IMR-90 (cell line): ENCODE results near the gene CMSS1. TPM values are rescaled to one million over a fixed set of nuclear protein-coding genes. Genes with fewer than 3 reads are reported as not detected.

Source experiments
- ATAC-seq: fragments of 200-7000 bp; cut with Tn5 transposase; 2 replicates; pipeline ENCODE4 v1.9.1; 2020; ENCODE audit warnings: low read depth, mild to moderate bottlenecking, moderate library complexity
- BruUV-seq: library from RNA; stranded (reverse); fragments of 400-500 nt; replicated peaks from 2 replicates; lab custom pipeline; 2021; lab: Mats Ljungman, UMichigan
- CTCF ChIA-PET: fragments of 300-600 bp; formaldehyde crosslinking; extraction: SDS; loops from one replicate; lab custom pipeline; 2021; ENCODE audit warnings: antibody characterized with exemption; lab: Yijun Ruan, JAX
- POLR2A ChIA-PET: fragments of 300-600 bp; sonication (Branson Sonifier 250); formaldehyde crosslinking; loops from one replicate; lab custom pipeline; 2022; ENCODE audit warnings: antibody characterized with exemption; ENCODE audit not compliant: unreplicated experiment; lab: Charles Lee
- DNase-seq: peaks from one replicate; pipeline ENCODE4 v3.0.0; 2013
- H2AFZ ChIP-seq: replicated peaks from 2 replicates; pipeline ENCODE3; 2013; ENCODE audit warnings: low read length, mild to moderate bottlenecking; ENCODE audit not compliant: poor library complexity
- H2AK5ac ChIP-seq: 2 replicates; pipeline ENCODE4 v1.6.1; 2013; ENCODE audit warnings: low read depth, low read length, inconsistent platforms
- H2AK9ac ChIP-seq: replicated peaks from 2 replicates; pipeline ENCODE3; 2013; ENCODE audit warnings: mild to moderate bottlenecking, low read depth, low read length, moderate library complexity; ENCODE audit not compliant: poor library complexity
- H2BK120ac ChIP-seq: 2 replicates; pipeline ENCODE4 v1.6.1; 2013; ENCODE audit warnings: low read depth, low read length, inconsistent platforms
- H2BK15ac ChIP-seq: 3 replicates; pipeline ENCODE4 v1.6.1; 2013; ENCODE audit warnings: low read depth, low read length, inconsistent platforms
- H2BK20ac ChIP-seq: 2 replicates; pipeline ENCODE4 v1.6.1; 2013; ENCODE audit warnings: low read depth, mild to moderate bottlenecking, inconsistent platforms, low read length, moderate library complexity
- H2BK5ac ChIP-seq: 2 replicates; pipeline ENCODE4 v1.6.1; 2013; ENCODE audit warnings: mild to moderate bottlenecking, low read depth, low read length, inconsistent platforms; ENCODE audit not compliant: poor library complexity, severe bottlenecking
- H3K14ac ChIP-seq: replicated peaks from 2 replicates; pipeline ENCODE4 v1.6.1; 2013; ENCODE audit warnings: low read depth, low read length, inconsistent platforms
- H3K18ac ChIP-seq: 2 replicates; pipeline ENCODE4 v1.6.1; 2013; ENCODE audit warnings: low read depth, low read length, control low read depth
- H3K23ac ChIP-seq: 2 replicates; pipeline ENCODE4 v1.6.1; 2013; ENCODE audit warnings: low read depth, low read length, inconsistent platforms
- H3K27ac ChIP-seq: 2 replicates; pipeline ENCODE4 v1.5.1; 2013; ENCODE audit warnings: mild to moderate bottlenecking, control low read depth, low read length; ENCODE audit not compliant: insufficient read depth
- H3K27me3 ChIP-seq: 2 replicates; pipeline ENCODE4 v1.6.1; 2013; ENCODE audit warnings: low read length; ENCODE audit not compliant: control insufficient read depth, insufficient read depth
- H3K36me3 ChIP-seq: 2 replicates; pipeline ENCODE4 v1.6.1; 2013; ENCODE audit warnings: low read length, mixed read lengths; ENCODE audit not compliant: control insufficient read depth, insufficient read depth
- H3K4ac ChIP-seq: 2 replicates; pipeline ENCODE4 v1.6.1; 2013; ENCODE audit warnings: low read depth, low read length, inconsistent platforms
- H3K4me1 ChIP-seq: 2 replicates; pipeline ENCODE4 v1.6.1; 2013; ENCODE audit warnings: low read length, mixed read lengths; ENCODE audit not compliant: control insufficient read depth, insufficient read depth
- H3K4me2 ChIP-seq: 2 replicates; pipeline ENCODE4 v1.6.1; 2013; ENCODE audit warnings: low read depth, mild to moderate bottlenecking, control low read depth, low read length, moderate library complexity
- H3K4me3 ChIP-seq: 2 replicates; pipeline ENCODE4 v1.5.1; 2013; ENCODE audit warnings: low read depth, mild to moderate bottlenecking, control low read depth, low read length, moderate library complexity; ENCODE audit not compliant: insufficient read depth
- H3K56ac ChIP-seq: 2 replicates; pipeline ENCODE4 v1.6.1; 2013; ENCODE audit warnings: low read length, inconsistent platforms; ENCODE audit not compliant: insufficient read depth; ENCODE audit errors: extremely low read depth
- H3K79me1 ChIP-seq, 2 experiments: 2 replicates each; pipeline ENCODE4 v1.6.1; 2013; ENCODE audit warnings: low read length in 2 of 2, inconsistent platforms in 1 of 2, low read depth in 1 of 2
- H3K9ac ChIP-seq: 2 replicates; pipeline ENCODE4 v1.6.1; 2013; ENCODE audit warnings: low read depth, low read length, control low read depth
- H3K9me1 ChIP-seq: 2 replicates; pipeline ENCODE4 v1.6.1; 2013; ENCODE audit warnings: low read length, inconsistent platforms; ENCODE audit not compliant: insufficient read depth
- H3K9me3 ChIP-seq: 2 replicates; pipeline ENCODE4 v1.6.1; 2013; ENCODE audit warnings: low read length; ENCODE audit not compliant: control insufficient read depth, insufficient read depth
- H4K20me1 ChIP-seq: 2 replicates; pipeline ENCODE4 v1.6.1; 2013; ENCODE audit warnings: low read length, inconsistent platforms; ENCODE audit not compliant: insufficient read depth
- H4K5ac ChIP-seq: 2 replicates; pipeline ENCODE4 v1.6.1; 2013; ENCODE audit warnings: mild to moderate bottlenecking, low read depth, low read length, control low read depth
- H4K8ac ChIP-seq, 2 experiments: 2 replicates each; pipeline ENCODE4 v1.6.1; 2013; ENCODE audit warnings: low read depth in 2 of 2, low read length in 2 of 2, control low read depth in 1 of 2, inconsistent platforms in 1 of 2
- H4K91ac ChIP-seq: 2 replicates; pipeline ENCODE4 v1.6.1; 2013; ENCODE audit warnings: low read depth, low read length, inconsistent platforms; ENCODE audit not compliant: insufficient read depth
- CHD1 ChIP-seq: IDR thresholded peaks from 2 replicates; pipeline ENCODE4 v1.6.1; 2012; ENCODE audit warnings: low read depth, low read length, improper control_type of control experiment
- ELK1 ChIP-seq: fragments of 150-350 bp; IDR thresholded peaks from 2 replicates; pipeline ENCODE4 v1.6.1; 2016; ENCODE audit warnings: low read depth, mild to moderate bottlenecking, low read length, moderate library complexity, borderline replicate concordance
- MAFK ChIP-seq: IDR thresholded peaks from 2 replicates; pipeline ENCODE4 v1.6.1; 2012; ENCODE audit warnings: low read depth, low read length, improper control_type of control experiment
- MAZ ChIP-seq: IDR thresholded peaks from 2 replicates; pipeline ENCODE4 v1.6.1; 2012; ENCODE audit warnings: low read depth, mild to moderate bottlenecking, low read length, improper control_type of control experiment, moderate library complexity, borderline replicate concordance
- MXI1 ChIP-seq: IDR thresholded peaks from 2 replicates; pipeline ENCODE4 v1.6.1; 2012; ENCODE audit warnings: low read depth, mild to moderate bottlenecking, low read length, moderate library complexity, borderline replicate concordance
- RCOR1 ChIP-seq: IDR thresholded peaks from 2 replicates; pipeline ENCODE4 v1.6.1; 2012; ENCODE audit warnings: mild to moderate bottlenecking, low read length, improper control_type of control experiment; ENCODE audit not compliant: insufficient replicate concordance
- SMC3 ChIP-seq: fragments of 150-350 bp; IDR thresholded peaks from 2 replicates; pipeline ENCODE4 v1.6.1; 2016; ENCODE audit warnings: low read depth, mild to moderate bottlenecking, antibody characterized with exemption, low read length, moderate library complexity
- WGBS, 2 experiments: methylation state at CpG; one replicate each; pipeline versions ENCODE4 v1.1.5 to v1.1.7; 2013; ENCODE audit warnings: missing lambda C conversion rate in 2 of 2; ENCODE audit not compliant: insufficient read length in 1 of 2; ENCODE audit errors: extremely low coverage in 2 of 2; 5-methylcytosine and 5-hydroxymethylcytosine counted together
- dilution Hi-C: fragments of 300-500 bp; cut with HindIII; formaldehyde crosslinking; loops from one replicate; pipeline ENCODE4 v1.14.3; 2018; ENCODE audit warnings: low sequenced_read_pairs; ENCODE audit not compliant: unreplicated experiment
- in situ Hi-C: fragments of 300-500 bp; cut with MboI; formaldehyde crosslinking; loops from 3 replicates; pipeline ENCODE4 v1.14.3; 2019; ENCODE audit warnings: low sequenced_read_pairs, inconsistent platforms, mixed read lengths
- intact Hi-C: fragments of 100-400 bp; cut with micrococcal nuclease; formaldehyde crosslinking; loops from 2 replicates; pipeline ENCODE4 v1.10.0; 2022
- polyA plus RNA-seq, 3 experiments: library from polyadenylated mRNA; depleted of rRNA; stranded (reverse); fragments of >200 nt; gene quantifications; 2 replicates each; pipeline ENCODE4 v1.2.3, GENCODE V29; 2012; ENCODE audit warnings: low replicate concordance in 1 of 3
- total RNA-seq: library from RNA; depleted of rRNA; stranded (reverse); fragments of >200 nt; gene quantifications from 2 replicates; pipeline ENCODE4 v1.2.3, GENCODE V29; 2012
- TF ChIP-seq, protein P1 (sequence below): conservative IDR thresholded peaks from 2 replicates; pipeline ENCODE4 v1.5.1; 2012; ENCODE audit warnings: mild to moderate bottlenecking, low read depth, low read length, improper control_type of control experiment

Gene CMSS1
- total and polyA plus RNA-seq, 2 of the 4 experiments (the other 2 are of a cell fraction): 12.5 to 13.6 TPM

GRCh38 chr3:100053951-100054620 lies 236.4 kb downstream of the CMSS1 start:
- Histone ChIP-seq H3K9ac (no peak overlapping the region), H3K9me1 (no peaks in the 10 kb centered on the region), H3K4me1 (peaks cover 5% of the 10 kb centered on the region), H4K91ac (no peak overlapping the region), H3K4me3 (no peak overlapping the region), H3K18ac (no peak overlapping the region), H3K9me3 (no peaks in the 10 kb centered on the region), H2BK120ac (no peak overlapping the region), H3K36me3 (no peaks in the 10 kb centered on the region), H4K5ac (no peak overlapping the region), H3K23ac (no peak overlapping the region), H2AK5ac (no peak overlapping the region), H3K4me2 (no peak overlapping the region), H4K20me1 (no peaks in the 10 kb centered on the region), H3K79me1 (no peaks in the 10 kb centered on the region), H2BK5ac (no peak overlapping the region), H2AFZ (no peak overlapping the region), H2BK15ac (no peak overlapping the region), H3K4ac (no peak overlapping the region; the same call in 1 of the 2 replicates), H2BK20ac (no peak overlapping the region), H3K27ac (no peak overlapping the region), H4K8ac (no peak overlapping the region), H3K56ac (no peak overlapping the region), H2AK9ac (no peak overlapping the region), H3K27me3 (no peaks in the 10 kb centered on the region), H3K14ac (no peak overlapping the region)
- TF ChIP-seq, protein P1, sequence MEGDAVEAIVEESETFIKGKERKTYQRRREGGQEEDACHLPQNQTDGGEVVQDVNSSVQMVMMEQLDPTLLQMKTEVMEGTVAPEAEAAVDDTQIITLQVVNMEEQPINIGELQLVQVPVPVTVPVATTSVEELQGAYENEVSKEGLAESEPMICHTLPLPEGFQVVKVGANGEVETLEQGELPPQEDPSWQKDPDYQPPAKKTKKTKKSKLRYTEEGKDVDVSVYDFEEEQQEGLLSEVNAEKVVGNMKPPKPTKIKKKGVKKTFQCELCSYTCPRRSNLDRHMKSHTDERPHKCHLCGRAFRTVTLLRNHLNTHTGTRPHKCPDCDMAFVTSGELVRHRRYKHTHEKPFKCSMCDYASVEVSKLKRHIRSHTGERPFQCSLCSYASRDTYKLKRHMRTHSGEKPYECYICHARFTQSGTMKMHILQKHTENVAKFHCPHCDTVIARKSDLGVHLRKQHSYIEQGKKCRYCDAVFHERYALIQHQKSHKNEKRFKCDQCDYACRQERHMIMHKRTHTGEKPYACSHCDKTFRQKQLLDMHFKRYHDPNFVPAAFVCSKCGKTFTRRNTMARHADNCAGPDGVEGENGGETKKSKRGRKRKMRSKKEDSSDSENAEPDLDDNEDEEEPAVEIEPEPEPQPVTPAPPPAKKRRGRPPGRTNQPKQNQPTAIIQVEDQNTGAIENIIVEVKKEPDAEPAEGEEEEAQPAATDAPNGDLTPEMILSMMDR: no peak
- TF ChIP-seq MAFK (no peak), ELK1 (no peak), SMC3 (no peak), RCOR1 (no peak), MXI1 (no peak), CHD1 (no peak), MAZ (no peak)
- in situ Hi-C loops (loop anchor here (25.0 kb wide), 2 partner anchors 92 to 192 kb away; no protein-coding TSS in a partner anchor), intact Hi-C loops (no loop called here), dilution Hi-C loops (no loop called here)
- DNase-seq (no peak), ATAC-seq (no peak)
- POLR2A ChIA-PET: no interaction called here
- no CpG with 5 or more reads among the region's 6 CpGs for WGBS, 2 experiments
- BruUV-seq: no TSS peak
- CTCF ChIA-PET: no interaction called here
